Lung (tissue), 12 donors: ENCODE results near the gene CMC2. TPM values are rescaled to one million over a fixed set of nuclear protein-coding genes. Genes with fewer than 3 reads are reported as not detected.

Experiments
- ATAC-seq: fragments of 200-7000 bp; cut with Tn5 transposase; one replicate; pipeline ENCODE4 v1.9.1; 2020; ENCODE audit warnings: moderate number of reproducible peaks; ENCODE audit not compliant: insufficient read depth, low FRiP score
- DNase-seq, 3 donors: peaks; one replicate each; pipeline ENCODE4 v3.0.0-alpha.2; 2013 to 2017
- H3K27ac ChIP-seq, 2 donors: one replicate each; pipeline ENCODE4 v1.5.1; 2013; ENCODE audit warnings: mild to moderate bottlenecking in 2 of 2, moderate library complexity in 2 of 2, control low read depth in 1 of 2, inconsistent platforms in 1 of 2, low read depth in 1 of 2, low read length in 1 of 2
- H3K27me3 ChIP-seq, 3 donors: one replicate each; pipeline ENCODE4 v1.5.1; 2013; ENCODE audit warnings: low read length in 2 of 3; ENCODE audit not compliant: control insufficient read depth in 3 of 3, insufficient read depth in 3 of 3
- H3K36me3 ChIP-seq, 4 donors: one replicate each; pipeline ENCODE4 v1.5.1; 2013; ENCODE audit warnings: low read length in 4 of 4, mild to moderate bottlenecking in 1 of 4, moderate library complexity in 1 of 4; ENCODE audit not compliant: control insufficient read depth in 4 of 4, insufficient read depth in 4 of 4
- H3K4me1 ChIP-seq, 5 donors: one replicate each; pipeline ENCODE4 v1.5.1; 2013; ENCODE audit warnings: low read length in 5 of 5, mild to moderate bottlenecking in 2 of 5, moderate library complexity in 1 of 5; ENCODE audit not compliant: control insufficient read depth in 5 of 5, insufficient read depth in 5 of 5
- H3K4me3 ChIP-seq: one replicate; pipeline ENCODE4 v1.5.1; 2013; ENCODE audit warnings: mild to moderate bottlenecking, control low read depth, moderate library complexity
- H3K9ac ChIP-seq, 2 donors: one replicate each; pipeline ENCODE4 v1.5.1; 2013; ENCODE audit warnings: low read length in 2 of 2, control low read depth in 1 of 2; ENCODE audit not compliant: insufficient read depth in 1 of 2
- H3K9me3 ChIP-seq, 4 donors: one replicate each; pipeline ENCODE4 v1.5.1; 2013; ENCODE audit warnings: low read length in 3 of 4, mild to moderate bottlenecking in 1 of 4, moderate library complexity in 1 of 4; ENCODE audit not compliant: control insufficient read depth in 4 of 4, insufficient read depth in 3 of 4
- CTCF ChIP-seq: IDR thresholded peaks from 2 replicates; pipeline ENCODE4 v1.5.1; 2012; ENCODE audit warnings: mild to moderate bottlenecking; ENCODE audit errors: control extremely low read depth, extremely low read depth
- WGBS, 2 donors: extraction: QIAGEN DNeasy Blood & Tissue Kit; methylation state at CpG; one replicate each; pipeline ENCODE4 v1.1.7; 2013; 5-methylcytosine and 5-hydroxymethylcytosine counted together
- polyA plus RNA-seq, 2 donors: library from polyadenylated mRNA; stranded (reverse); fragments of 200-250 nt; gene quantifications; one replicate each; pipeline ENCODE4 v1.2.1, GENCODE V29; 2013
- total RNA-seq, 2 donors: library from RNA; depleted of rRNA in 1 of 2; stranded (reverse); fragments of >200 nt in 1 of 2; gene quantifications; one replicate each; pipeline ENCODE4 v1.2.1, GENCODE V29; 2014 to 2021
- donor health status: control.
- donor health status: control.
- donor health status: Bipolar disorder and iron deficiency.
- donor health status: healthy.
- donor health status: DM: yes; HTN: yes; CAD: no.

Gene CMC2
- total and polyA plus RNA-seq, 4 donors, result 27.3 to 60.8 (median 44.4) TPM

- Histone ChIP-seq H3K27ac (no peak overlapping the region), H3K4me1 (peaks cover 0 to 3% (median 0%) of the 10 kb centered on the region in 5 donors), H3K4me3 (no peak overlapping the region), H3K27me3 (peaks cover 0 to 5% (median 0%) of the 10 kb centered on the region in 3 donors), H3K9me3 (no peaks in the 10 kb centered on the region), H3K9ac (no peak overlapping the region), H3K36me3 (no peaks in the 10 kb centered on the region)
- DNase-seq (no peak), ATAC-seq (no peak)
- TF ChIP-seq CTCF, result no peak
- 81 to 83% methylated on average over 4 of the region's 4 CpGs for WGBS, 2 donors
Observed at GRCh38 chr16:80938879-80939260, 67.8 kb downstream of the CMC2 start.

- Histone ChIP-seq H3K4me1 (peaks cover 0 to 3% (median 0%) of the 10 kb centered on the region in 5 donors), H3K4me3 (no peak overlapping the region), H3K9me3 (no peaks in the 10 kb centered on the region), H3K9ac (no peak overlapping the region), H3K27ac (no peak overlapping the region), H3K36me3 (no peaks in the 10 kb centered on the region), H3K27me3 (peaks cover 0 to 7% (median 0%) of the 10 kb centered on the region in 3 donors)
- TF ChIP-seq CTCF, result no peak
- DNase-seq (peak; percentile 25 to 56 (median 38)), ATAC-seq (no peak)
- 74 to 77% methylated on average over 15 of the region's 15 CpGs for WGBS, 2 donors
Observed at GRCh38 chr16:80938004-80938878, 68.4 kb downstream of the CMC2 start.

- DNase-seq, result peak in 1 of 3 donors; percentile 11
- H3K36me3 ChIP-seq, result no peaks in the 10 kb centered on the region
- H3K9ac ChIP-seq, result no peak overlapping the region
- H3K27ac ChIP-seq, result no peak overlapping the region
- no peaks in the 10 kb centered on the region for H3K9me3 ChIP-seq
- H3K27me3 ChIP-seq, result peaks cover 0 to 7% (median 0%) of the 10 kb centered on the region in 3 donors
- WGBS, 2 donors, result 67 to 70% methylated on average over 2 of the region's 2 CpGs
- no peak for TF ChIP-seq CTCF
- H3K4me3 ChIP-seq, result no peak overlapping the region
- no peak for ATAC-seq
- H3K4me1 ChIP-seq, result peaks cover 0 to 8% (median 6%) of the 10 kb centered on the region in 5 donors
Observed at GRCh38 chr16:80936410-80936809, 70.3 kb downstream of the CMC2 start.
